Measurements from ENCODE around the gene CNRIP1.
A peak's percentile ranks its signal among the peaks of the same experiment; 100 is the strongest.

The CNRIP1 gene

DNA sequence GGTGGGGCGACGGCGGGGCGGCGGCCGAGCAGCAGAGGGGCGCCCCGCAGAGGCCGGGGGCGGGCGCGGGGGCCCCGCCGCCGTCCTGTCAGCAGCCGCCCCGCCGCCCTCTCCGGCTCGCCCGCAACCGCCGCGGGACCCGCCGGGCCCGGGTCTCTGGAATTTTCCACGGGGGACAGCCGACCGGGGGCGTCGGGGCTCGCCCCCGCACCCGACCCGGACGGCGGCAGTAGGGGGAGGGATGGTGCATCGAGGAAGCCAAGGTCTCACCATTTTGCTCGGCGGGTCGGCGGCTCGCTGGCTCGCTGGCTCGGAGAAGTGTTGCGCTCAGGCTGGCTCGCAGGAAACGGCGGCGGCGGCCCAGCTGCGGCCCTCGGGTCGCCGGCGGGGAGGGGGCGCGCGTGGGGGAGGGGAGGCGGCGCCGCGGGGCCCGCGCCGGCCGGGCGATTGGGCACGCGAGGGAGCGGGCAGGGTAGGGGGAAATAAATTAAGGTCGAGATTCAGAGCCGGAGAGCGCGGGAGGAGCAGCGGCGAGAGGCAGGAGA lies 67.8 kb downstream of the CNRIP1 start:
- FAIRE-seq, result no peak
- DNase-seq (ENCODE audit: low spot score), result peak; percentile 34

- FAIRE-seq, result no peak
- DNase-seq (ENCODE audit: low spot score), result peak; percentile 82
These were observed 68.4 kb downstream of the CNRIP1 start for GRCh38 chr2:68251187-68251854.

GRCh38 chr2:68250652-68251186 lies 69.0 kb downstream of the CNRIP1 start:
- FAIRE-seq, result no peak
- DNase-seq (ENCODE audit: low spot score), result no peak

DNA sequence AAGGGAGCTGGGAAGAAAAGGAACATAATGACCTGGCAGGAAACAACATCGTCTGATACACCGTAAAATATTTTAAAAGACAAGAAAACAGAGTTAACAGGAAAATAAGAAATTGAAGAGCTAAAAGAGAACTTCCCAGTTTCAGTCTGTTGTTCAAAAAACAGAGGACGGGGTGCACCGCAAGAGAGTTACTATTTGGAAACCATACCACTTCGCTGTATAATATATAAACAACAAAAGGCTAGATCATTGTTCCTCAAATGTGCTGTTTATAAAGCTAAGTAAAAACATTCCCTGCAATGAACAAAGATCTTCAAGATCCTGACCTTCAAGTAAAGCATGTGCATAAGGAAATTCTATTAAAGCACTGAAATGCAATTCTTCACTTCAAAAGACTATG lies 69.6 kb downstream of the CNRIP1 start:
- no peak for DNase-seq (ENCODE audit: low spot score)
- FAIRE-seq, result no peak

DNA sequence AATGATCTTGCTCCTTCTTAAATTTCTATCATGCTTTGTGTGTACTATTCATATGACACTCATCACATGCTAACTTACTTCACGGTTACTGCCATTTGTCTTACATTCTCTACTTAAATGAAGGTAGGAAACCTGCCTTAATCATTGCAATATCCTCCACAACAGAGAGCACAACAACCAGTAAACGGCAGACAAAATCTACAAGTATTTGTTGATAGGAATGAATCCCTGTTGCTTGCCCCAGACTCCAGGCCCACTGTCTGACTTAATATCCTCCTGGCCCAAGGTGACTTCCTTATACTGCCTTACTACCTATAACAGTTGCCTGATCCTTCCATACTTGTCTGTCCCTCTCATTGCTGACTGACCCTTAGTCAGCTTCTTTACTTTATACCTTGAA lies 70.9 kb downstream of the CNRIP1 start:
- DNase-seq (ENCODE audit: low spot score), result no peak
- no peak for FAIRE-seq

GRCh38 chr2:68248361-68248760 lies 71.4 kb downstream of the CNRIP1 start:
- no peak for FAIRE-seq
- no peak for DNase-seq (ENCODE audit: low spot score)

GRCh38 chr2:68246396-68246795 lies 73.4 kb downstream of the CNRIP1 start:
- no peak for FAIRE-seq
- DNase-seq (ENCODE audit: low spot score), result no peak

DNA sequence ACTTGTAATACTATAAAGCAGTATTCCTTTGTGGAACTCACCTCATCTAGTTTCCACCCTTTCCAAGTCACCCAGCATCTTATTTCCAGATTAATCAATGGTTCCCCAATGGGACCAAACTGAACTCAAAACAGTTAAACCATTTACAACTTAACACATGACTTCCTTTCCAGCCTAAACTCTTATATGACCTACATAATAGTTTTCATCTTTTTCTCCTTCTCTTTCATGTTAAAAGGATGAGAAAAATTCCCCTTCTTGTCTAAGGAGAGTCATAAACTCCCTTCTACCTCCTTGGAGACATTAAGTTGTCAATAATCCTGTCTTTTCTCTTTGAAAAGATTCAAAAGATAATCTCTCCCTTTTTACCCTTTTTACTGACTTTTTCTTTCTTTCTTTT lies 74.1 kb downstream of the CNRIP1 start:
- FAIRE-seq (no peak), DNase-seq (ENCODE audit: low spot score) (no peak)

GRCh38 chr2:68245066-68245465 lies 74.7 kb downstream of the CNRIP1 start:
- FAIRE-seq (no peak), DNase-seq (ENCODE audit: low spot score) (no peak)

DNA sequence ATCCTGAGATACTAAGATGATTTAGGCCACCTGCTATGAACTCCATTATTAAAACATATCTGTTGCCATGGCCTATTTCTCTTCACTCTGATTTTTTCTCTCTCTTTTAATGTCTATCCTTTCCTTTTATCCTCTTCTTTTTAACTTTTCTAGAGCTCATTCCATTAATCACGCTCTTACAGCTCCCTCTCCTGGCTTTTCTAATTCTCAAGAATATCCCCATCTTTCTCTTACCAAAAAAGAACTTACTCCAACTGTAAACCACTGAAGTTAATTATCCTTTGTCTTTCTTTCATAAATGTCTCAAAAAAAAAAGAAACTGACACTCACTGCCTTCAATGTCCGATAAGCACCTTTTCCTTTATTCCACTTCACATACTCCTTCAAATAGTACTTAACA lies 75.3 kb downstream of the CNRIP1 start:
- DNase-seq (ENCODE audit: low spot score) (no peak), FAIRE-seq (no peak)
